ENCODE results near the gene MGA. TPM values are rescaled to one million over a fixed set of nuclear protein-coding genes. Genes with fewer than 3 reads are reported as not detected.

MGA gene
- polyA plus RNA-seq, 1 donor (not counting 4 experiments of a cell fraction or from before 2014, with no cell fraction given): 6.3 TPM

GRCh38 chr15:41650806-41651205 is 9.4 kb upstream of the MGA start:
- peaks cover 3% of the 10 kb centered on the region for H3K4me1 ChIP-seq (ENCODE audit: control insufficient read depth, extremely low read depth, insufficient read depth, low read length)
- H3K9ac ChIP-seq (ENCODE audit: control insufficient read depth, extremely low read depth, insufficient read depth, low read length): no peak overlapping the region
- H2AFZ ChIP-seq (ENCODE audit: control insufficient read depth, low read length): no peak overlapping the region
- H3K9me1 ChIP-seq (ENCODE audit: control insufficient read depth, extremely low read depth, insufficient read depth, low read length): no peaks in the 10 kb centered on the region
- H3K27ac ChIP-seq (ENCODE audit: control insufficient read depth, insufficient read depth, low read length): no peak overlapping the region
- no peak overlapping the region for H3K4me3 ChIP-seq (ENCODE audit: control insufficient read depth in 2 of 3, extremely low read depth in 1 of 3, insufficient read depth in 2 of 3, low read depth in 1 of 3, low read length in 3 of 3)
- H4K20me1 ChIP-seq (ENCODE audit: control insufficient read depth, extremely low read depth, insufficient read depth, low read length): no peaks in the 10 kb centered on the region
- no peak for FAIRE-seq
- TF ChIP-seq EZH2 (IDR thresholded peaks at IDR 0.05; ENCODE audit: low read length) (no peak), CTCF (optimal IDR thresholded peaks at IDR 0.05 in 1 of 3, IDR thresholded peaks at IDR 0.05 in 1 of 3, conservative IDR thresholded peaks at IDR 0.05 in 1 of 3; ENCODE audit: extremely low read depth in 1 of 3, insufficient read depth in 2 of 3, low read length in 3 of 3) (no peak)
- DNase-seq (ENCODE audit: low read depth, low spot score): no peak
- H3K4me2 ChIP-seq (ENCODE audit: control insufficient read depth, extremely low read depth, insufficient read depth, low read depth, low read length): no peak overlapping the region
- H3K27me3 ChIP-seq (ENCODE audit: control insufficient read depth, extremely low read depth, insufficient read depth, low read length): no peaks in the 10 kb centered on the region
- no peaks in the 10 kb centered on the region for H3K79me2 ChIP-seq (ENCODE audit: control insufficient read depth, insufficient read depth, low read length)
- H3K36me3 ChIP-seq (ENCODE audit: control insufficient read depth in 2 of 2, extremely low read depth in 1 of 2, insufficient read depth in 2 of 2, low read length in 2 of 2): no peaks in the 10 kb centered on the region
- no peaks in the 10 kb centered on the region for H3K9me3 ChIP-seq (ENCODE audit: control insufficient read depth, low read depth, low read length)
- dilution Hi-C loops (cut with MboI; ENCODE audit: extremely low pct_ligation_motif_present, low sequenced_read_pairs): no loop called here

- Histone ChIP-seq H3K4me1 (ENCODE audit: control insufficient read depth, extremely low read depth, insufficient read depth, low read length) (peaks cover 3% of the 10 kb centered on the region), H3K27me3 (ENCODE audit: control insufficient read depth, extremely low read depth, insufficient read depth, low read length) (no peaks in the 10 kb centered on the region), H4K20me1 (ENCODE audit: control insufficient read depth, extremely low read depth, insufficient read depth, low read length) (no peaks in the 10 kb centered on the region), H3K27ac (ENCODE audit: control insufficient read depth, insufficient read depth, low read length) (no peak overlapping the region), H2AFZ (ENCODE audit: control insufficient read depth, low read length) (no peak overlapping the region), H3K79me2 (ENCODE audit: control insufficient read depth, insufficient read depth, low read length) (no peaks in the 10 kb centered on the region), H3K9me1 (ENCODE audit: control insufficient read depth, extremely low read depth, insufficient read depth, low read length) (no peaks in the 10 kb centered on the region), H3K9me3 (ENCODE audit: control insufficient read depth, low read depth, low read length) (no peaks in the 10 kb centered on the region), H3K4me2 (ENCODE audit: control insufficient read depth, extremely low read depth, insufficient read depth, low read depth, low read length) (no peak overlapping the region), H3K4me3 (ENCODE audit: control insufficient read depth in 2 of 3, extremely low read depth in 1 of 3, insufficient read depth in 2 of 3, low read depth in 1 of 3, low read length in 3 of 3) (no peak overlapping the region), H3K9ac (ENCODE audit: control insufficient read depth, extremely low read depth, insufficient read depth, low read length) (no peak overlapping the region), H3K36me3 (ENCODE audit: control insufficient read depth in 2 of 2, extremely low read depth in 1 of 2, insufficient read depth in 2 of 2, low read length in 2 of 2) (no peaks in the 10 kb centered on the region)
- DNase-seq (ENCODE audit: low read depth, low spot score): no peak
- FAIRE-seq: no peak
- TF ChIP-seq CTCF (optimal IDR thresholded peaks at IDR 0.05 in 1 of 3, IDR thresholded peaks at IDR 0.05 in 1 of 3, conservative IDR thresholded peaks at IDR 0.05 in 1 of 3; ENCODE audit: extremely low read depth in 1 of 3, insufficient read depth in 2 of 3, low read length in 3 of 3): no peak
- no peak for TF ChIP-seq EZH2 (IDR thresholded peaks at IDR 0.05; ENCODE audit: low read length)
- dilution Hi-C loops (cut with MboI; ENCODE audit: extremely low pct_ligation_motif_present, low sequenced_read_pairs): no loop called here
These were observed 8.8 kb upstream of the MGA start for GRCh38 chr15:41651373-41651772.

Data from keratinocyte (primary cell).